Pancreas (tissue), 10 donors: ENCODE data around the gene NEGR1. TPM values are rescaled to one million over a fixed set of nuclear protein-coding genes. Genes with fewer than 3 reads are reported as not detected.

Source experiments
- ATAC-seq, 4 donors: fragments of 200-7000 bp; cut with Tn5 transposase; one replicate each; pipeline versions ENCODE4 v1.8.0 to v1.9.1; 2020; ENCODE audit warnings: mild to moderate bottlenecking in 4 of 4, moderate library complexity in 4 of 4
- DNase-seq, 6 donors: peaks; one replicate each; pipeline ENCODE4 v3.0.0-alpha.2; 2020
- FAIRE-seq: peaks from 2 replicates; lab custom pipeline; 2012; peaks lifted over from hg19 to GRCh38; lab: Jason Lieb, UNC
- H3K27ac ChIP-seq, 4 donors: fragments of 200-600 bp; sonication (generic); 1 replicate in 3 of 4; 2 replicates in 1 of 4; pipeline versions ENCODE4 v1.5.0 to v1.8.0; 2020
- H3K27me3 ChIP-seq, 4 donors: fragments of 200-600 bp; one replicate each; pipeline ENCODE4 v1.8.0; 2021
- H3K36me3 ChIP-seq, 3 donors: fragments of 200-600 bp; sonication (generic) in 1 of 3; one replicate each; pipeline versions ENCODE4 v1.5.0 to v1.8.0; 2020 to 2021
- H3K4me1 ChIP-seq, 3 donors: fragments of 200-600 bp; one replicate each; pipeline ENCODE4 v1.8.0; 2021
- H3K4me3 ChIP-seq, 4 donors: fragments of 200-600 bp; sonication (generic) in 2 of 4; one replicate each; pipeline versions ENCODE4 v1.5.0 to v1.8.0; 2020 to 2021
- H3K9me3 ChIP-seq, 4 donors: fragments of 200-600 bp; one replicate each; pipeline ENCODE4 v1.8.0; 2021
- CTCF ChIP-seq, 4 donors: fragments of 200-600 bp; sonication (generic) in 3 of 4; IDR thresholded peaks; one replicate each; pipeline versions ENCODE4 v1.5.0 to v1.8.0; 2021; ENCODE audit warnings: antibody characterized with exemption in 4 of 4
- WGBS, 2 donors: extraction: QIAGEN DNeasy Blood & Tissue Kit; methylation state at CpG; one replicate each; pipeline ENCODE4 v1.1.7; 2013; 5-methylcytosine and 5-hydroxymethylcytosine counted together
- intact Hi-C, 3 donors: fragments of 100-400 bp; cut with DNase I; formaldehyde crosslinking; loops; one replicate each; pipeline versions ENCODE4 v1.11.1 to v1.14.2; 2022
- polyA plus RNA-seq, 2 donors: library from polyadenylated mRNA; stranded (reverse); fragments of 200-250 nt; gene quantifications; one replicate each; pipeline ENCODE4 v1.2.3, GENCODE V29; 2013
- total RNA-seq, 6 donors: library from RNA; stranded (reverse); fragmentation: NEBNext Ultra II Directional in 4 of 6; extraction: Animal tissue kit (Norgen Biotek cat#: 25700) in 4 of 6; gene quantifications; one replicate each; pipeline versions ENCODE4 v1.2.1 to v1.2.4, GENCODE V29; 2021 to 2023
- donor health status: healthy with polysubstance abuse.
- donor health status: DM: no; HTN: no; CAD: no; lungs with moderate emphysema.
- donor health status: DM: no; HTN: no; CAD: no.
- donor health status: control.
- donor health status: control.
- donor health status: Bipolar disorder and iron deficiency.
- donor health status: DM: yes; HTN: yes; CAD: no.
- donor health status: DM: no; HTN: no; CAD: no.
- donor health status: DM: no; HTN: no; CAD: no.
- donor health status: DM: yes; HTN: yes; CAD: no.

Gene NEGR1
- total and polyA plus RNA-seq, 8 donors = 1.2 to 9.3 (median 3.4) TPM

- intact Hi-C loops = no loop called here
- no peaks in the 10 kb centered on the region for H3K4me1 ChIP-seq
- DNase-seq (no peak), FAIRE-seq (no peak), ATAC-seq (no peak)
- no peaks in the 10 kb centered on the region for H3K9me3 ChIP-seq
- no peak overlapping the region for H3K27ac ChIP-seq
- H3K36me3 ChIP-seq = no peaks in the 10 kb centered on the region
- 59 to 66% methylated on average over 1 of the region's 1 CpG for WGBS, 2 donors
- TF ChIP-seq CTCF (IDR thresholded peaks at IDR 0.05) = no peak
- H3K27me3 ChIP-seq = no peaks in the 10 kb centered on the region
- H3K4me3 ChIP-seq = no peak overlapping the region
Observed at GRCh38 chr1:71566413-71566812, 715.9 kb downstream of the NEGR1 start.

- no peak overlapping the region for H3K27ac ChIP-seq
- FAIRE-seq (no peak), DNase-seq (no peak), ATAC-seq (no peak)
- WGBS, 2 donors = 41 to 62% methylated on average over 3 of the region's 3 CpGs
- no peaks in the 10 kb centered on the region for H3K4me1 ChIP-seq
- no peaks in the 10 kb centered on the region for H3K27me3 ChIP-seq
- intact Hi-C loops = no loop called here
- no peaks in the 10 kb centered on the region for H3K36me3 ChIP-seq
- TF ChIP-seq CTCF (IDR thresholded peaks at IDR 0.05) = no peak
- H3K9me3 ChIP-seq = no peaks in the 10 kb centered on the region
- no peak overlapping the region for H3K4me3 ChIP-seq
Observed at GRCh38 chr1:71565831-71566230, 716.5 kb downstream of the NEGR1 start.

- FAIRE-seq (no peak), DNase-seq (no peak), ATAC-seq (no peak)
- Histone ChIP-seq H3K4me3 (no peak overlapping the region), H3K4me1 (no peaks in the 10 kb centered on the region), H3K27me3 (no peaks in the 10 kb centered on the region), H3K9me3 (no peaks in the 10 kb centered on the region), H3K36me3 (no peaks in the 10 kb centered on the region), H3K27ac (no peak overlapping the region)
- TF ChIP-seq CTCF (IDR thresholded peaks at IDR 0.05) = no peak
- intact Hi-C loops = no loop called here
Observed at GRCh38 chr1:71565262-71565661, 717.1 kb downstream of the NEGR1 start.

- H3K27ac ChIP-seq = no peak overlapping the region
- no peak for FAIRE-seq
- H3K4me1 ChIP-seq = no peaks in the 10 kb centered on the region
- ATAC-seq = no peak
- WGBS, 2 donors = 0 to 38% methylated on average over 1 of the region's 1 CpG
- intact Hi-C loops = no loop called here
- DNase-seq = no peak
- H3K27me3 ChIP-seq = no peaks in the 10 kb centered on the region
- H3K9me3 ChIP-seq = no peaks in the 10 kb centered on the region
- no peak for TF ChIP-seq CTCF (IDR thresholded peaks at IDR 0.05)
- H3K36me3 ChIP-seq = no peaks in the 10 kb centered on the region
- H3K4me3 ChIP-seq = no peak overlapping the region
Observed at GRCh38 chr1:71562298-71562697, 720.0 kb downstream of the NEGR1 start.

GRCh38 chr1:71561729-71562128 is 720.6 kb downstream of the NEGR1 start:
- FAIRE-seq = no peak

More at GRCh38 chr1:71561729-71562128, 720.6 kb downstream of the NEGR1 start:
- ATAC-seq = no peak
- Histone ChIP-seq H3K27ac (no peak overlapping the region), H3K9me3 (no peaks in the 10 kb centered on the region), H3K4me1 (no peaks in the 10 kb centered on the region), H3K4me3 (no peak overlapping the region), H3K27me3 (no peaks in the 10 kb centered on the region), H3K36me3 (no peaks in the 10 kb centered on the region)
- 42 to 47% methylated on average over 2 of the region's 2 CpGs for WGBS, 2 donors
- no peak for TF ChIP-seq CTCF (IDR thresholded peaks at IDR 0.05)
- no peak for DNase-seq
- intact Hi-C loops = no loop called here
